ENCODE measurements around the gene EIF1AX.
"Not testable (repeated sequence)": the region's sequence is repeated elsewhere in the genome, so short reads cannot be mapped to it uniquely, and the experiment has no call there.

Gene EIF1AX

GRCh38 chrX:20141281-20142220 lies at the start of gene EIF1AX:
Gene EIF1AX, minus strand, starts transcription at chrX:20141838. Its CDS starts 198 bp downstream, at chrX:20141640.
- DNase-seq (ENCODE audit: low read depth, low spot score) = peak; percentile 100

- DNase-seq (ENCODE audit: low read depth, low spot score) = no peak
Measured at GRCh38 chrX:20189171-20189570, 47.5 kb upstream of the EIF1AX start.

GRCh38 chrX:20181598-20182329 lies 40.1 kb upstream of the EIF1AX start:
- DNase-seq (ENCODE audit: low read depth, low spot score) = peak; percentile 1

- no peak for DNase-seq (ENCODE audit: low read depth, low spot score)
Measured at GRCh38 chrX:20177093-20177492, 35.5 kb upstream of the EIF1AX start.

- DNase-seq (ENCODE audit: low read depth, low spot score) = no peak
Measured at GRCh38 chrX:20173856-20174255, 32.2 kb upstream of the EIF1AX start.

- DNase-seq (ENCODE audit: low read depth, low spot score) = no peak
Measured at GRCh38 chrX:20173313-20173712, 31.7 kb upstream of the EIF1AX start.

GRCh38 chrX:20171887-20172286 lies 30.2 kb upstream of the EIF1AX start:
- no peak for DNase-seq (ENCODE audit: low read depth, low spot score)

- not testable (repeated sequence) for DNase-seq (ENCODE audit: low read depth, low spot score)
Measured at GRCh38 chrX:20162516-20162915, 20.9 kb upstream of the EIF1AX start.

- DNase-seq (ENCODE audit: low read depth, low spot score) = no peak
Measured at GRCh38 chrX:20159797-20160385, 18.3 kb upstream of the EIF1AX start.

GRCh38 chrX:20151689-20152088 lies 10.1 kb upstream of the EIF1AX start:
- DNase-seq (ENCODE audit: low read depth, low spot score) = no peak

- no peak for DNase-seq (ENCODE audit: low read depth, low spot score)
Measured at GRCh38 chrX:20149326-20149725, 7.7 kb upstream of the EIF1AX start.

GRCh38 chrX:20147561-20147960 lies 5.9 kb upstream of the EIF1AX start:
- DNase-seq (ENCODE audit: low read depth, low spot score) = no peak

GRCh38 chrX:20144491-20144890 lies 2.9 kb upstream of the EIF1AX start:
- no peak for DNase-seq (ENCODE audit: low read depth, low spot score)

GRCh38 chrX:20143561-20143960 lies 1.9 kb upstream of the EIF1AX start:
- no peak for DNase-seq (ENCODE audit: low read depth, low spot score)

GRCh38 chrX:20143111-20143510 lies 1.5 kb upstream of the EIF1AX start:
- no peak for DNase-seq (ENCODE audit: low read depth, low spot score)

GRCh38 chrX:20140420-20140819 lies 1.2 kb downstream of the EIF1AX start:
- DNase-seq (ENCODE audit: low read depth, low spot score) = no peak

- DNase-seq (ENCODE audit: low read depth, low spot score) = peak; percentile 27
Measured at GRCh38 chrX:20139966-20140365, 1.7 kb downstream of the EIF1AX start.

- DNase-seq (ENCODE audit: low read depth, low spot score) = no peak
Measured at GRCh38 chrX:20135944-20136343, 5.7 kb downstream of the EIF1AX start.

GRCh38 chrX:20132666-20133065 lies 9.0 kb downstream of the EIF1AX start:
- no peak for DNase-seq (ENCODE audit: low read depth, low spot score)

- no peak for DNase-seq (ENCODE audit: low read depth, low spot score)
Measured at GRCh38 chrX:20130357-20130756, 11.3 kb downstream of the EIF1AX start.

GRCh38 chrX:20129547-20129946 lies 12.1 kb downstream of the EIF1AX start:
- DNase-seq (ENCODE audit: low read depth, low spot score) = no peak

- no peak for DNase-seq (ENCODE audit: low read depth, low spot score)
Measured at GRCh38 chrX:20128670-20129069, 13.0 kb downstream of the EIF1AX start.
